Stimulated activated CD8-positive, alpha-beta memory T cell treated with anti-CD3 and anti-CD28 coated beads, Interleukin-12 subunit alpha, Interleukin-12 subunit beta, amount 100 ng/mL, for 24 hours (primary cell): ENCODE measurements around the gene TSPAN18.
A peak's percentile ranks its signal among the peaks of the same experiment; 100 is the strongest.

Experiments
- DNase-seq: peaks from one replicate; pipeline ENCODE4 v3.0.0-alpha.2; 2020; ENCODE audit errors: extremely low read depth

TSPAN18 gene

GRCh38 chr11:44759743-44760476, 33.1 kb downstream of the TSPAN18 start:
- DNase-seq, result no peak

- DNase-seq, result no peak
Measured at GRCh38 chr11:44760477-44760872, 33.7 kb downstream of the TSPAN18 start.

- DNase-seq, result no peak
Measured at GRCh38 chr11:44760917-44761550, 34.3 kb downstream of the TSPAN18 start.

GRCh38 chr11:44761551-44761961, 34.8 kb downstream of the TSPAN18 start:
- DNase-seq, result no peak

- DNase-seq, result no peak
Measured at GRCh38 chr11:44763121-44763820, 36.5 kb downstream of the TSPAN18 start.

GRCh38 chr11:44764583-44764982, 37.8 kb downstream of the TSPAN18 start:
- DNase-seq, result no peak

- DNase-seq, result no peak
Measured at GRCh38 chr11:44765026-44765595, 38.3 kb downstream of the TSPAN18 start.

GRCh38 chr11:44765676-44766075, 38.9 kb downstream of the TSPAN18 start:
- DNase-seq, result no peak

GRCh38 chr11:44766112-44766971, 39.6 kb downstream of the TSPAN18 start:
- no peak for DNase-seq

- no peak for DNase-seq
Measured at GRCh38 chr11:44766972-44767278, 40.2 kb downstream of the TSPAN18 start.

GRCh38 chr11:44767421-44767820, 40.7 kb downstream of the TSPAN18 start:
- no peak for DNase-seq

GRCh38 chr11:44770401-44770800, 43.6 kb downstream of the TSPAN18 start:
- no peak for DNase-seq

GRCh38 chr11:44771252-44771734, 44.5 kb downstream of the TSPAN18 start:
- no peak for DNase-seq

GRCh38 chr11:44771841-44772240, 45.1 kb downstream of the TSPAN18 start:
- DNase-seq, result no peak

GRCh38 chr11:44773351-44773965, 46.7 kb downstream of the TSPAN18 start:
- no peak for DNase-seq

GRCh38 chr11:44774108-44774507, 47.3 kb downstream of the TSPAN18 start:
- DNase-seq, result no peak

- no peak for DNase-seq
Measured at GRCh38 chr11:44774731-44775130, 48.0 kb downstream of the TSPAN18 start.

GRCh38 chr11:44775366-44775984, 48.7 kb downstream of the TSPAN18 start:
- peak; percentile 20 for DNase-seq

- no peak for DNase-seq
Measured at GRCh38 chr11:44775985-44776446, 49.3 kb downstream of the TSPAN18 start.

GRCh38 chr11:44776551-44777208, 49.9 kb downstream of the TSPAN18 start:
- DNase-seq, result no peak
